A549 (cell line): ENCODE results near the gene ANKRD28. TPM values are rescaled to one million over a fixed set of nuclear protein-coding genes. Genes with fewer than 3 reads are reported as not detected.

Source experiments
- ATAC-seq, 2 experiments: fragments of 200-7000 bp in 1 of 2; fragments of >200 bp in 1 of 2; cut with Nextera tagmentation in 1 of 2; cut with Tn5 transposase in 1 of 2; 3 replicates each; pipeline versions ENCODE4 v1.8.0 to v1.9.1; 2018 to 2020; ENCODE audit warnings: mild to moderate bottlenecking in 1 of 2, moderate library complexity in 1 of 2
- CTCF ChIA-PET: fragments of 300-600 bp; sonication (Branson Sonifier 250); formaldehyde crosslinking; extraction: SDS; loops from one replicate; lab custom pipeline; 2021; ENCODE audit warnings: antibody characterized with exemption, inconsistent platforms; lab: Yijun Ruan, JAX
- POLR2A ChIA-PET: fragments of 350-600 bp; formaldehyde crosslinking; extraction: SDS; loops from one replicate; lab custom pipeline; 2021; ENCODE audit warnings: antibody characterized with exemption, inconsistent platforms; lab: Yijun Ruan, JAX
- DNase-seq, 2 experiments: peaks; one replicate each; pipeline versions ENCODE4 v3.0.0 to v3.0.0-alpha.2; 2011 to 2016; ENCODE audit warnings: low read depth in 1 of 2, low spot score in 1 of 2
- FAIRE-seq: peaks from 2 replicates; lab custom pipeline; 2011; peaks lifted over from hg19 to GRCh38; lab: Jason Lieb, UNC
- H3K27ac ChIP-seq, 2 experiments: fragments of >200 bp; sonication (Bioruptor Twin); formaldehyde crosslinking; 3 replicates each; pipeline ENCODE4 v1.5.1; 2016 to 2017
- H3K4me1 ChIP-seq: fragments of >200 bp; sonication (Bioruptor Twin); formaldehyde crosslinking; 3 replicates; pipeline ENCODE4 v1.6.1; 2016
- H3K4me2 ChIP-seq: fragments of >200 bp; sonication (Bioruptor Twin); formaldehyde crosslinking; 3 replicates; pipeline ENCODE4 v1.6.1; 2016
- H3K4me3 ChIP-seq: fragments of >200 bp; sonication (Bioruptor Twin); formaldehyde crosslinking; 3 replicates; pipeline ENCODE4 v1.5.1; 2016
- H3K9me3 ChIP-seq: fragments of >200 bp; sonication (Bioruptor Twin); formaldehyde crosslinking; 3 replicates; pipeline ENCODE4 v1.6.1; 2016
- CBX2 ChIP-seq: fragments of 200-600 bp; sonication (generic); IDR thresholded peaks from 2 replicates; pipeline ENCODE4 v1.6.1; 2016; ENCODE audit warnings: low read depth, mild to moderate bottlenecking, borderline replicate concordance
- CEBPB ChIP-seq, 2 experiments: fragments of >200 bp in 1 of 2; sonication (Bioruptor Twin) in 1 of 2; formaldehyde crosslinking in 1 of 2; IDR thresholded peaks; 2 replicates each; pipeline ENCODE4 v1.6.1; 2012 to 2016
- EHMT2 ChIP-seq: fragments of 200-600 bp; sonication (generic); IDR thresholded peaks from 2 replicates; pipeline ENCODE4 v1.6.1; 2016; ENCODE audit warnings: antibody characterized with exemption, low read depth, mild to moderate bottlenecking, moderate library complexity
- HDAC2 ChIP-seq: fragments of 200-600 bp; sonication (generic); IDR thresholded peaks from 2 replicates; pipeline ENCODE4 v1.6.1; 2016
- HOXB5 ChIP-seq: fragments of 250-450 bp; sonication (Bioruptor Pico); IDR thresholded peaks from 2 replicates; pipeline ENCODE4 v1.5.0; 2020; ENCODE audit warnings: mild to moderate bottlenecking, moderate library complexity
- JUN ChIP-seq, 2 experiments: fragments of >200 bp; sonication (Bioruptor Twin); formaldehyde crosslinking; IDR thresholded peaks; 2 replicates in 1 of 2; 3 replicates in 1 of 2; pipeline ENCODE4 v1.6.1; 2016 to 2017
- MAZ ChIP-seq: fragments of 150-350 bp; IDR thresholded peaks from 2 replicates; pipeline ENCODE4 v1.6.1; 2014; ENCODE audit warnings: antibody characterized with exemption, low read depth, low read length, borderline replicate concordance
- MYC ChIP-seq: IDR thresholded peaks from 2 replicates; pipeline ENCODE4 v1.6.1; 2012; ENCODE audit warnings: mild to moderate bottlenecking, inconsistent platforms, low read length, improper control_type of control experiment, borderline replicate concordance
- NFE2L2 ChIP-seq: fragments of 150-350 bp; conservative IDR thresholded peaks from 2 replicates; pipeline ENCODE4 v1.6.1; 2014; ENCODE audit warnings: low read length
- NR3C1 ChIP-seq: fragments of >200 bp; sonication (Bioruptor Twin); formaldehyde crosslinking; IDR thresholded peaks from 3 replicates; pipeline ENCODE4 v1.6.1; 2017
- RAD21 ChIP-seq, 2 experiments: fragments of >200 bp in 1 of 2; sonication (Bioruptor Twin) in 1 of 2; formaldehyde crosslinking in 1 of 2; IDR thresholded peaks in 1 of 2; conservative IDR thresholded peaks in 1 of 2; 2 replicates in 1 of 2; 3 replicates in 1 of 2; pipeline ENCODE4 v1.6.1; 2012 to 2018; ENCODE audit warnings: inconsistent platforms in 1 of 2
- RNF2 ChIP-seq: fragments of 200-600 bp; sonication (generic); IDR thresholded peaks from 2 replicates; pipeline ENCODE4 v1.6.1; 2016; ENCODE audit warnings: low read depth, mild to moderate bottlenecking, antibody characterized with exemption, moderate library complexity, borderline replicate concordance
- SMC3 ChIP-seq: fragments of >200 bp; sonication (Bioruptor Twin); formaldehyde crosslinking; IDR thresholded peaks from 3 replicates; pipeline ENCODE4 v1.6.1; 2018; ENCODE audit warnings: inconsistent platforms
- ZFP36 ChIP-seq: fragments of 450-650 bp; IDR thresholded peaks from 2 replicates; pipeline ENCODE4 v1.6.1; 2014; ENCODE audit warnings: borderline replicate concordance; ENCODE audit not compliant: partially characterized antibody
- WGBS: methylation state at CpG from one replicate; pipeline ENCODE4 v1.1.6; 2017; ENCODE audit errors: missing lambda C conversion rate; 5-methylcytosine and 5-hydroxymethylcytosine counted together
- polyA plus RNA-seq, 4 experiments: library from polyadenylated mRNA; depleted of rRNA in 3 of 4; stranded (reverse); fragments of >200 nt; fragmentation: RNase III in 1 of 4; extraction: RNeasy Plus Mini Kit Qiagen cat#74134 plus additional on column Dnase treatment in 1 of 4; gene quantifications; 2 replicates in 3 of 4; 3 replicates in 1 of 4; pipeline ENCODE4 v1.2.3, GENCODE V29; 2011 to 2017
- TF ChIP-seq, protein P1 (sequence below): IDR thresholded peaks from 2 replicates; pipeline ENCODE4 v1.6.1; 2012
- TF ChIP-seq, protein P2 (sequence below): fragments of >200 bp; sonication (Bioruptor Twin); formaldehyde crosslinking; IDR thresholded peaks from 3 replicates; pipeline ENCODE4 v1.5.1; 2016
- TF ChIP-seq, protein P3 (sequence below): IDR thresholded peaks from 2 replicates; pipeline ENCODE4 v1.6.1; 2012
- TF ChIP-seq, protein P4 (sequence below): IDR thresholded peaks from 2 replicates; pipeline ENCODE4 v1.6.1; 2012; ENCODE audit warnings: low read depth, borderline replicate concordance

Gene ANKRD28
- polyA plus RNA-seq, 2 of the 4 experiments (the other 2 are of a cell fraction): 29.9 to 72.0 TPM

DNA sequence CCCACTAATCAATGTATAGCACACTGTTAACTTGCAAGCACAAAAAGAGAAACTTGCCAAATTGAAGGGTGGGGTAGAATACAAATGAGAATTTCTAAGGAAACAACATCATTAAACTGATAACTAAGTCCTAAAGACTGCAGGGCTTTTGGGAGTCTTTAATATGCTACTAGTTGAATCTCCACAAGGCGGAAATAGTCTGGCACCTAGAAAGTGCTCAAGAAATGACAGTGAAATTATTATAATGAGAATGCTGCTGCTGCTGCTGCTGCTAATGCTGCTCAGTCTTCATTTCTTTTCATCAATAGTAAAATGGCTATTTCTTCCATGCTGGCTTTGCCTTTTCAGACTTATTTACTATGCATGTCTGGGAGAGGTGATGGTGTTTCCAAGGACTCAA, 104.4 kb downstream of the ANKRD28 start:
- ATAC-seq: peak; percentile 50 to 76; a peak in 3 of 6 replicates
- 5% methylated on average over 1 of the region's 1 CpG for WGBS
- peak in 1 of 2 experiments; percentile 14 for DNase-seq
- no peaks in the 10 kb centered on the region for H3K4me1 ChIP-seq
- CTCF ChIA-PET: interaction anchor here (0.6 kb wide), 2 partner anchors 21 to 64 kb away, joined by 3 to 6 read pairs; no protein-coding TSS in a partner anchor
- H3K27ac ChIP-seq: no peak overlapping the region
- H3K4me3 ChIP-seq: no peak overlapping the region
- POLR2A ChIA-PET: no interaction called here
- no peaks in the 10 kb centered on the region for H3K9me3 ChIP-seq
- no peak overlapping the region for H3K4me2 ChIP-seq
- no peak for FAIRE-seq
- TF ChIP-seq, protein P1, sequence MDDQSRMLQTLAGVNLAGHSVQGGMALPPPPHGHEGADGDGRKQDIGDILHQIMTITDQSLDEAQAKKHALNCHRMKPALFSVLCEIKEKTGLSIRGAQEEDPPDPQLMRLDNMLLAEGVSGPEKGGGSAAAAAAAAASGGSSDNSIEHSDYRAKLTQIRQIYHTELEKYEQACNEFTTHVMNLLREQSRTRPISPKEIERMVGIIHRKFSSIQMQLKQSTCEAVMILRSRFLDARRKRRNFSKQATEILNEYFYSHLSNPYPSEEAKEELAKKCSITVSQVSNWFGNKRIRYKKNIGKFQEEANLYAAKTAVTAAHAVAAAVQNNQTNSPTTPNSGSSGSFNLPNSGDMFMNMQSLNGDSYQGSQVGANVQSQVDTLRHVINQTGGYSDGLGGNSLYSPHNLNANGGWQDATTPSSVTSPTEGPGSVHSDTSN: no peak
- TF ChIP-seq JUN (IDR thresholded peaks at IDR 0.05): no peak
- peak; percentile 38; the same call in 2 of the 3 replicates for TF ChIP-seq SMC3
- peak; percentile 32 to 34; a peak in 3 of 5 replicates for TF ChIP-seq RAD21 (conservative IDR thresholded peaks at IDR 0.05 in 1 of 2, IDR thresholded peaks at IDR 0.05 in 1 of 2)
- TF ChIP-seq, protein P2, sequence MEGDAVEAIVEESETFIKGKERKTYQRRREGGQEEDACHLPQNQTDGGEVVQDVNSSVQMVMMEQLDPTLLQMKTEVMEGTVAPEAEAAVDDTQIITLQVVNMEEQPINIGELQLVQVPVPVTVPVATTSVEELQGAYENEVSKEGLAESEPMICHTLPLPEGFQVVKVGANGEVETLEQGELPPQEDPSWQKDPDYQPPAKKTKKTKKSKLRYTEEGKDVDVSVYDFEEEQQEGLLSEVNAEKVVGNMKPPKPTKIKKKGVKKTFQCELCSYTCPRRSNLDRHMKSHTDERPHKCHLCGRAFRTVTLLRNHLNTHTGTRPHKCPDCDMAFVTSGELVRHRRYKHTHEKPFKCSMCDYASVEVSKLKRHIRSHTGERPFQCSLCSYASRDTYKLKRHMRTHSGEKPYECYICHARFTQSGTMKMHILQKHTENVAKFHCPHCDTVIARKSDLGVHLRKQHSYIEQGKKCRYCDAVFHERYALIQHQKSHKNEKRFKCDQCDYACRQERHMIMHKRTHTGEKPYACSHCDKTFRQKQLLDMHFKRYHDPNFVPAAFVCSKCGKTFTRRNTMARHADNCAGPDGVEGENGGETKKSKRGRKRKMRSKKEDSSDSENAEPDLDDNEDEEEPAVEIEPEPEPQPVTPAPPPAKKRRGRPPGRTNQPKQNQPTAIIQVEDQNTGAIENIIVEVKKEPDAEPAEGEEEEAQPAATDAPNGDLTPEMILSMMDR: peak; percentile 23; the same call in 1 of the 3 replicates
- no peak for TF ChIP-seq NFE2L2

DNA sequence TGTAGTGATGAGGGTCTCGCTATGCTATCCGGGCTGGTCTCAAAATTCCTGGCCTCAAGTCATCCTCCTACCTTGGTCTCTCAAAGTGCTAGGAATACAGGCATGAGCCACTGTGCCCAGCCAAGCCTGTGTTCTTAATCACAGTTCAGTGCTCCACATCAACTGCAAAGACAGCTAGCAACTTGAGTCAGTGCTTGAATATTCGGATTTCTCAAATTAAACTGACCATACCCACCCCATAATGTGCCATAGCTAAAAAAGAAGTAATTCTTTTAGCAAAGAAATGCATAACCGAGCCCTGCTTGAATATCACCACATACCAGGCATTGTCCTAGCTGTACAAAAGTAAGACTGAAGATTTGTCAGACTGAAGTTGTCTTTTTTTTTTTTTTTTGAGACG, 107.0 kb downstream of the ANKRD28 start:
- no peak overlapping the region for H3K4me3 ChIP-seq
- H3K4me1 ChIP-seq: no peaks in the 10 kb centered on the region
- no peak overlapping the region for H3K4me2 ChIP-seq
- 93% methylated on average over 5 of the region's 5 CpGs for WGBS
- ChIA-PET CTCF (interaction anchor here (1.0 to 1.4 kb wide), 2 partner anchors 61 to 87 kb away, joined by 3 to 4 read pairs; no protein-coding TSS in a partner anchor), POLR2A (no interaction called here)
- no peaks in the 10 kb centered on the region for H3K9me3 ChIP-seq
- no peak for DNase-seq
- TF ChIP-seq MYC (no peak), CBX2 (no peak), EHMT2 (no peak)
- H3K27ac ChIP-seq: no peak overlapping the region
- FAIRE-seq: no peak
- no peak for ATAC-seq

DNA sequence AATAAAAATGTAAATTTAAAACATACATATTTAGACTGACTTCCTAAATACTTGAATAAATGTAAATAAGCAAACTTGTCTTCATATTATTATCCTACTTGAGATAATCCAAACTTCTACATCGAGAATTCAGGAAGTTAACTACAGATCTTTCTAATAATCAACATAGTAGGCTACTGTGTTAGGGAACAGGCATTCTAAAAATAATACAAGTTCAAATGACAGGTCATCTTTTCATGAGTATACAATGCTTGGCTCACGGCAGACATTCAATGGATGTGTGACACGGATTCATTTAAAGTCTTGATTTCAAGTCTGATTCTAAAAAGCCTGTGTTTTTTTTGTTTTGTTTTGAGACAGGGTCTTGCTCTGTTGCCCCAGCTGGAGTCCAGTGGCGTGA, 107.5 kb downstream of the ANKRD28 start:
- FAIRE-seq (no peak), ATAC-seq (no peak), DNase-seq (no peak)
- 88% methylated on average over 4 of the region's 4 CpGs for WGBS
- TF ChIP-seq MAZ (no peak), SMC3 (no peak), NR3C1 (no peak), HOXB5 (CRISPR knock-in tag) (no peak), HDAC2 (no peak), ZFP36 (no peak), CEBPB (IDR thresholded peaks at IDR 0.05) (no peak), RNF2 (no peak)
- TF ChIP-seq, protein P3, sequence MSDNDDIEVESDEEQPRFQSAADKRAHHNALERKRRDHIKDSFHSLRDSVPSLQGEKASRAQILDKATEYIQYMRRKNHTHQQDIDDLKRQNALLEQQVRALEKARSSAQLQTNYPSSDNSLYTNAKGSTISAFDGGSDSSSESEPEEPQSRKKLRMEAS: no peak
- TF ChIP-seq, protein P4, sequence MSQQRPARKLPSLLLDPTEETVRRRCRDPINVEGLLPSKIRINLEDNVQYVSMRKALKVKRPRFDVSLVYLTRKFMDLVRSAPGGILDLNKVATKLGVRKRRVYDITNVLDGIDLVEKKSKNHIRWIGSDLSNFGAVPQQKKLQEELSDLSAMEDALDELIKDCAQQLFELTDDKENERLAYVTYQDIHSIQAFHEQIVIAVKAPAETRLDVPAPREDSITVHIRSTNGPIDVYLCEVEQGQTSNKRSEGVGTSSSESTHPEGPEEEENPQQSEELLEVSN: no peak
- no peaks in the 10 kb centered on the region for H3K4me1 ChIP-seq
- ChIA-PET POLR2A (no interaction called here), CTCF (interaction anchor here (0.6 to 1.4 kb wide), 2 partner anchors 35 to 61 kb away, joined by 3 to 4 read pairs; no protein-coding TSS in a partner anchor)
- no peak overlapping the region for H3K4me3 ChIP-seq
- no peak overlapping the region for H3K27ac ChIP-seq
- no peak overlapping the region for H3K4me2 ChIP-seq
- H3K9me3 ChIP-seq: no peaks in the 10 kb centered on the region
